GM18517 (cell line): ENCODE data around the gene FBXO2.

ENCODE experiments used
- ATAC-seq: cut with Tn5 transposase; IDR thresholded peaks from one replicate; pipeline ENCODE4 v1.9.1; 2021; ENCODE audit warnings: mild to moderate bottlenecking, moderate library complexity; ENCODE audit not compliant: unreplicated experiment

FBXO2 gene

DNA sequence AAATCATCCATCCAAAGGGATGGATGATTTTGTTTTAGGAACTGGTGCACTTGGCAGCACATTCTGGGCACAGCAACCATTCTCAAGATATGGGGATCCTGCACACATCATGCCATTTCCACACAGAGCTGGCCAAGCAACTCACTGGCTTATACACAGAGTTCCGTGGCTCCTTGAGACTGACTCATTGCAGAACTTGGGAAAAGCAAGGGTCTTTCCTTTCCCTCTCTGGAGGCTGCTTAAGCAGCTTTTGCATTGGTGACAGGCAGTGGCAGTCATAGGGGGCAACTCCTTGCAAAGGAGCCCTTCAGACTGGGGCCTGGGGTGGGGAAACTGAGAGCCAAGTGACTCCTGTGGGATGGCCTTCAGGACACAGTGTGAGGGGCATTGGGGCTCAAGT lies 28.6 kb upstream of the FBXO2 start:
- no peak for ATAC-seq

GRCh38 chr1:11682287-11682771 lies 28.1 kb upstream of the FBXO2 start:
- no peak for ATAC-seq

DNA sequence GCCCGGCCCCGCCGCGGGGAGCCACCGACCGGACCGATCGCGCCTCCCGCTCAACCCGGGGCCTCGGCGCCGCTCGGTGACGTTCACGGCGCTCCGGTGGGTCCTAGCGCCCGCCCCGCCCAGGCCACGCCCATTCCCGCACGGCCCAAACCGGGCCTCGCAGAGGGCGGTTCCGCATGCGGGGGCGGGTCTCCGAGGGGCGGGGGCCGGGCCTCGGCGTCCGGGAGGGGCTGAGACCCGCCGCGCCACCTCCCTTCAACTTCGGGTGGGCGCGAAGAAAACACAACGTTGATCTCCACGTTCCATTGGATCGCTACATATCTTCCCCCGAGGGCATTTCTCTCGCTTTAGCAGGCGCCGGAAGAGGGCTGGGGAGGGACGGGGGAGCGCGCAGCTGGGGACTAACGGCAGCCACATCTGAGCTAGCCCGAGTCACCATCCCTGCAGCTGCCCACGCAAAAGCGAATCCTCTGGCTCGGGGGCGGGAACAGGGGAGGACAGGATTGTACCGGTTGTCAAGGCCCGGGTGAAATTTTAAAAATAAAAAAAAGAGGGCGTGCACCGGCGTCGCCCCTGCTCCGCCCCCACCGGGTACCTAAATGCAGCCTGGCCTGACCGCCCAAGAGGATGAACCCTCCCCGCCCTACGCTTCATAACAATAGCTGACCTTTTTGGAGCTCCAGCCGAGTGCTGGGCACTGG lies 27.0 kb upstream of the FBXO2 start, which contains the start of gene MAD2L2:
Gene MAD2L2 (minus strand): TSS at position 78 of the 701 bp plus-strand sequence. CDS start 547 bp downstream, outside the sequence.
- ATAC-seq, result peak; percentile 68

DNA sequence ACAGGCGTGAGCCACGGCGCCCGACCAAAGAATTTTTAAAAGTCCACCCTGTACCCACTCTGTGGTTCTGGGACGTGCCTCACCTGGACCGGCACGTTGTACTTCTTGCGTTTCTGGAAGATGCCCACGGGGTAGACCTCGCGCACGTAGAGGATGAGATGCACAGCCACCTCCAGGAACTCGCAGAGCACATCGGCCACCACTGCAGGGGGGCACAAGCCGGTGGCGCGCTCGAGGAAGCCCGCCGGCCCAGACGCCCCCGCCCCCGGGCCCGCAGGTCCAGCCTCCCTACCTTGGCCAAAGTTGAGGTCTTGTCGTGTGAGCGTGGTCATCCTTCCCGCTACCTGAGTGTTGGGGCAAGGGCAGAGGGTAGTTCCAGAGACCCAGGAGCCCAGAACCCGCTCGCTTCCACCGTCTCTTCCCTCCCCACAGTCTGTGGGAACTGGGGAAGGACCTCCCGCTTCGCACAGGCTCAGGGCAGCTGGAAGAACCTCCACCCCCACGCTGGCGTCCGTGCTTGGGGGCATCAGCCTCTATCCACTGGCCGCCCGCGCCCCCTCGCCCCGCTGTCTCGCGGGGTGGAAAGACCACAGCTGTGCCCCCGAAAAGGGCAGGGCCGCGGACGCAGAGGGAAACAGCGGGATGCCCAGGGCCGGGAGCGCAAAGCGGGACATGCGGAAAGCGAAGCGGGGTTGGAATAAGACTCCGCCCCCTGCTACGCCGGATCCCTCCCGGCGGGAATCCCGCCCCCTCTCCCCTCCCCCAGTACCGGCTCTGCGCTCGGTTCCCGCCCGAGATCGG lies 26.2 kb upstream of the FBXO2 start:
- no peak for ATAC-seq

- no peak for ATAC-seq
Measured at GRCh38 chr1:11678442-11678841, 24.2 kb upstream of the FBXO2 start.

- ATAC-seq, result no peak
Measured at GRCh38 chr1:11676386-11677103, 22.3 kb upstream of the FBXO2 start.

- ATAC-seq, result no peak
Measured at GRCh38 chr1:11675325-11675724, 21.1 kb upstream of the FBXO2 start.

DNA sequence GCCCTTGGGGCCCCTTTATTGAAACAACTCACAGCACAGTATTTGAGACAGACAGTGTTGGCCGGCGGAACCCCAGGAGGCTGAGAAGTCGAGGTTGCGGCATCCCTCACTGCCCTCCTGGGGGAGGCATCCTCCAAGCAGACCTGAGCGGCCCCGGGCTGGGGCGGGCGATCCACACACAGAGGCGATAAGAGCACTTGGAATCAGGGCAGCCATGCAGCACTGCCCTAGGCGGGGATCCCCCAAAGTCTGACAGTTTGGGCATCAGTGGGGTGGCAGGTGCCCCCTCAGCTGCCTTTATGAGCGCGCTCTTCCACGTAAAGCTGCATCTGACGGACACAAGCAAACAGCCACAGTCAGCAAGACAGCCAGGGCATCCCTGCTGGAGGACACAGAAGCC lies 20.3 kb upstream of the FBXO2 start:
- ATAC-seq, result no peak

- ATAC-seq, result no peak
Measured at GRCh38 chr1:11673089-11673769, 19.0 kb upstream of the FBXO2 start.

GRCh38 chr1:11671544-11672286 lies 17.5 kb upstream of the FBXO2 start:
- no peak for ATAC-seq

- no peak for ATAC-seq
Measured at GRCh38 chr1:11671205-11671543, 16.9 kb upstream of the FBXO2 start.

DNA sequence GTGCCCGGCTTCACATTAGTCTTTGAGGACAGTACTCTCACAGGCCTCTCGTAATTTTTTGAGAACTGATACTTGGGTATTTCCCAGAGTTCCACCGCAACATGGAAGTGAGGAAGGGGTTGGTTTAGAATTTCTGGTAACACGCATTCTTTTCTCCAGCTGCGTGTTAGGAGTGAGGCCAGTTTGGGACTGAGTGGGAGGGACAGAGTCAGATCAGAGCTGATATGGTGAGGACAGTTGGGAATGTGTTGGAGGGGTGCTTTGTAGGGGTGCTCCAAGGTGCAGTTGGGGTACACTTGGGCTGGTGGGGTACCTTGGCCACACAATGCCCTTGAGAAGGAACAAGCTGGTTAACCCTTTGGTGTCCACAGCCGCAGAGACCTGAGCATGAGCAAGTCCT lies 16.5 kb upstream of the FBXO2 start:
- no peak for ATAC-seq

- no peak for ATAC-seq
Measured at GRCh38 chr1:11668516-11668915, 14.3 kb upstream of the FBXO2 start.

- ATAC-seq, result peak; percentile 21
Measured at GRCh38 chr1:11664336-11665065, 10.3 kb upstream of the FBXO2 start.

DNA sequence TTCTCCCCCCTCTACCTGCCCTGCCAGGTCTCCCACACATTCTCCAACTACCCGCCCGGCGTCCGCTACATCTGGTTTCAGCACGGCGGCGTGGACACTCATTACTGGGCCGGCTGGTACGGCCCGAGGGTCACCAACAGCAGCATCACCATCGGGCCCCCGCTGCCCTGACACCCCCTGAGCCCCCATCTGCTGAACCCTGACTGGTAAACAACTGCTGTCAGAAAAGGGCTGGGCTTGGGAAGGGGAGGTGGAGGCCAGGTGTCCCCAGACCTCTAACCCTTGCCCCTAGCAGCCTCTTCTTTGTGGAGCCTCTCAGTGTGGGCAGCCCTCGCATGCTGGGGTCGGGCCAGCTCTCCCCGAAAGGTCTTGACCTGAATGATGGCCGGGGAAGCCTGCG lies 6.9 kb upstream of the FBXO2 start:
- no peak for ATAC-seq

DNA sequence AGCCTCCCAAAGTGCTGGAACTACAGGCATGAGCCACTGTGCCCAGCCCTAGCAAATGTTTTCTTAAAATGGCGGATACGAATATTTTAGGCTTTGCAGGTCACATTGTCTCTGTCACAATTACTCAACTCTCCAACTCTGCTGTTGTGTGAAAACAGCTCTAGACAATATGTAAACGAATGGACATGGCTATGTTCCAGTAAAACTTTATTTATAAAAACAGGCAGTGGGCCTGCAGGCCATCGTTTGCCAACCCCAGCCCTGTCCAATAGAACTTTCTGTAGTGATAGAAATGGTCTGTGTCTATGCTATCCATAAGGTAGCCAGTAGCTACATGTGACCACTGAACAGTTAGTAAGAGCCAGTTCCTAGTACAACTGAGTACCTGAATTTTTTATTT lies 5.5 kb upstream of the FBXO2 start:
- no peak for ATAC-seq

GRCh38 chr1:11658542-11658941 lies 4.3 kb upstream of the FBXO2 start:
- ATAC-seq, result no peak

DNA sequence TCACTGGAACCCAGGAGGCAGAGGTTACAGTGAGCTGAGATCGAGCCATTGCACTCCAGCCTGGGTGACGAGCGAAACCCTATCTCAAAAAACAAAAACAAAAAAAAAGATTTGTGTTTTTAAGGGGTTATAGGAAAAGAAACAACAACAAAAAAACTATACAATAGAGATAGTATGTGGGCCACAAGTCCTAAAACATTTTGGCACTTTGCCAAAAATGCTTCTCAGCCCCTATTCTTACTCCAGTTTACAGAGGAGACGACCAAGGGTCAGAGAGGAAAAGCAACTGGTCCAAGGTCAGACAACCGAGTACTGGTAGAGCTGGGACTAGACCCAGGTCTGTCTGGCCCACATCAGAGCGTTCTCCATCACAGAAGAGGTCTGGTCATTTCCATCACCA lies 3.4 kb upstream of the FBXO2 start:
- no peak for ATAC-seq

DNA sequence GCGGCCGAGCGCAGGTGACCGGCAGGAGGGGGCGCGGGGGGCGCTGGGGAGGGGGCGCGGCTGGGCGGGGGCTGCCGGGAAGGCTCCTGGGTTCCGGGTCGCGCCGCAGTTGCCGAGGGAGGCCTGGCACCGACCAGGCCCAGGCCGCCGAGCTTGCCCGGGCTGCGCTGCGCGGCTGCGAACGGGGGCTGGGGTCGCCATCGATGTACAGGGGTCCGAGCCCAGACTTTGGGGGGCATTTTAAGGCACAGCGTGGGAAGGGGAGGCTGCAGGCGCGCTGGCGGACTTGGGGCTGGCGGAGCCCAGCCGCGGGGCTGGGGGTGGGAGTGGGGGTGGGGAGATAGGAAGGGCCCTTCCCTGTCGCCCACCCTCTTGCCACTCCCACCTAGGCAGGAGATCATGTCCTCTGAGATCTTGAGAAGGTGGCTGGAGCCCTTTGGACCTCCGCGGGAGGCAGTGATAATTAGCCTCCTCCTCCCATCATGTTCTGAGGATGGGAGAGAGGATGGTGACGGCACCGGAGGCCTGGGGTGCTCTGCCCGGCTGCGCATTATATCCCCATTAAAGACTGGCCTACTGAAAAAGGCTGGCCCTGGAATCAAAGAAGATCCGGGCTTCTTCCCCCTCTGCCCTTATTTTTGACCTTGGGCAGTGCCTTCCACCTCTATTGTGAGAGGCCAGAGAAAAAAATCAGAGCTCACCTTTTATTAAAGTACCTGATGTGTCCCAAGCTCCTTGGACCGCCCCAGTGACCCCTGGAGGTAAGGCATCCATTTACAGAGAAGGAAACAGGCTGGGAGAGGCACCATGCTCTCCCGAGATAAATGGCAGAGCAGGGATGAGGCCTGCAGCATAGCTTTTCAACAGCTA lies 945 bp upstream of the FBXO2 start:
- no peak for ATAC-seq
